Measurements from ENCODE around the gene ZNF358.

- TF ChIP-seq CTCF (IDR thresholded peaks at IDR 0.05), result no peak
- no peak for TF ChIP-seq POLR2A (IDR thresholded peaks at IDR 0.05)
Observed at GRCh38 chr19:7515110-7515644, 726 bp upstream of the ZNF358 start.

Measured in body of pancreas (tissue), 4 donors.